Activated CD4-positive, alpha-beta T cell treated with anti-CD3 and anti-CD28 coated beads, Interleukin-2, amount 50 U/mL, for 48 hours (primary cell): Measurements from ENCODE around the gene PRPF8.
"Not testable (repeated sequence)": the region's sequence is repeated elsewhere in the genome, so short reads cannot be mapped to it uniquely, and the experiment has no call there.

Experiments
- DNase-seq, 2 experiments: peaks; one replicate each; pipeline ENCODE4 v3.0.0-alpha.2; 2020

The PRPF8 gene

DNA sequence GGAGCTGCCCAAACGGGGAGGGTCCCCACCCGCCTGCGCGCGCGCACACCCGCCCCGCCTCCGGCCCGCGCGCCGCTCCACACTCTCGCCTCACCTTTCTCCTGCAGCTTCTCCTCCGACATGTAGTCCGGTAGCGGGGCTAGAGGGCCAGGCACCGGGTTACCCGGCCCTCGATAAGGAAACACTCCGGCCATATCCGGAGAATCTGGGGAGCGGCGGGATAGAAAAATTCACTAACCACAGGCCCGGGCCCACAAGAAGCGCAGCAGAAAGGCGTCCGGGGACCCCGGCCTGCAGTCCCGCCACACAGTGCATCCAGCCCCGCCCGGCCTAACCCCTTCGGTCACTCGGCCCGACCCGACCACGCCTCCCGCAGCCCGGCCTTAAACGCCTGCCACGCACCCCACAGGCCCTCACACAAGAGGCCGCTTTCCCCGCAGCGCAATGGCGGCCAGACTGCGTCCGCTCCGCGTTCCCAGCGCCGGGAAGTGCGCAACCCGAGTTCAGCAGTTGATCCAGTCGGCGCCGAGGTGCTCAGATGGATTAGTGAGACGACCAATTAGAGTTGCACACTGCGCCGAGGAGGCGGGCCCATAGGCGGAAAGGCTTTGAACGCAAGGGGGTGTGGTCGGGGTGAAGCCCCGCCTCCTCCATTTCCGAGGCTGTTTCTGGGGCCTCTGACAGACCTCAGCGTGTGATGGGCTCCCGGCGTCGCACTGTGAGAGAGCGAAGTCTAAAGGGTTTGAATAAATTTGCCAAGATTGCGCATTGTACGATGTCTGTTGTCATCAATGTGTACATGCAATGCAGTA is at the start of gene PRPF8:
PRPF8 (minus strand) TSS at position 490 of the 812 bp plus-strand sequence; CDS start at position 194, 296 bp downstream.
- peak; percentile 99 for DNase-seq

DNA sequence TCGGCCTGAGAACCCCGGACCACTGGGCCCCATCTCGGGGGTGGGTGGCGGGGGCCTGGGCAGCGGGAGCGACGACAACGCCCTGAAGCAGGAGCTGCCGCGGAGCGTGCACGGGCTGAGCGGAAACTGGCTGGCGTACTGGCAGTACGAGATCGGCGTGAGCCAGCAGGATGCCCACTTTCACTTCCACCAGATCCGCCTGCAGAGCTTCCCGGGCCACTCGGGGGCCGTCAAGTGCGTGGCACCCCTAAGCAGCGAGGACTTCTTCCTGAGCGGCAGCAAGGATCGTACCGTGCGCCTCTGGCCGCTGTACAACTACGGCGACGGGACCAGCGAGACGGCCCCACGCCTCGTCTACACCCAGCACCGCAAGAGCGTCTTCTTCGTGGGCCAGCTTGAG is 49.1 kb upstream of the PRPF8 start:
- no peak for DNase-seq

DNA sequence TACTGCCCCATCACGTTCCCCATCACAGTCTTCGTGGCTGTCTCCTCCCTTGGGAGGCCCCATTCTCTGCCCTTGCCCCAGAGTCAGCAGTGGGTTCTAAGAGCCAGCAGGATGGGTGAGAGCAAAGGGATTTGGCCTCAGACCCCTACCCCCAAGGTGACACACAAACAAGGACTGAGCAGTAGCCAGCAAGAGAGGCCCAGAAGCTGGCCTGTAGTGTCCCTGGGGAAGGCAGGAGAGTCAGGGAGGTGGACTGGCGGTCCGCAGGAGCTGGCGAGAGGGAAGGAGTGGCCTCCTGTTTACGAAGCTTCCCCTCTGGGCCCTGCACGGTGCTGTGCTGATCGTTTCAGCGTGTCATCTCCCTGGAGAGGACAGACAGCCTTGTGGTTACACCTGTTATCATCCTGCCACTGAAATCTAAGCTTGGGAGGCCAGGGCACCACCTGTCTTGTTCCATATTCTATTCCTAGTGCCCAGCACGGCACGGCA is 48.2 kb upstream of the PRPF8 start:
- no peak for DNase-seq

DNA sequence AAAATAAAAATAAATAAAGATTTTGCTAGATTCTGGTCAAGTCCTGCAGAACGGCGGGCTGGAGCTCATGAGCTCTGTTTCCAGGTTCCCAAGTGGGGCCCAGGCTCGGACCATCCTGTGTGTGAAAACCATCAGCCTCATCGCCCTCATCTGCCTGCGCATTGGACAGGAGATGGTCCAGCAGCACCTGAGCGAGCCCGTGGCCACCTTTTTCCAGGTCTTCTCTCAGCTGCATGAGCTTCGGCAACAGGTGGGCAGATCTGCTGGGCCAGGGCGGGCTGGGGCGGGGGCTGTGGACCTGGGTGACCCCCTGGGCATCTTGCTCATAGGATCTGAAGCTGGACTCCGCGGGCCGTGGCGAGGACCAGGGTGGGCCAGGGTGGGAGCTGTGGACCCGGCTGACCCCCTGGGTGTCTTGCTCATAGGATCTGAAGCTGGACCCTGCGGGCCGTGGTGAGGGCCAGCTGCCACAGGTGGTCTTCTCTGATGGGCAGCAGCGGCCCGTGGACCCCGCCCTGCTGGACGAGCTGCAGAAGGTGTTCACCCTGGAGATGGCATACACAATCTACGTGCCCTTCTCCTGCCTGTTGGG is 47.7 kb upstream of the PRPF8 start:
- DNase-seq, result no peak

DNA sequence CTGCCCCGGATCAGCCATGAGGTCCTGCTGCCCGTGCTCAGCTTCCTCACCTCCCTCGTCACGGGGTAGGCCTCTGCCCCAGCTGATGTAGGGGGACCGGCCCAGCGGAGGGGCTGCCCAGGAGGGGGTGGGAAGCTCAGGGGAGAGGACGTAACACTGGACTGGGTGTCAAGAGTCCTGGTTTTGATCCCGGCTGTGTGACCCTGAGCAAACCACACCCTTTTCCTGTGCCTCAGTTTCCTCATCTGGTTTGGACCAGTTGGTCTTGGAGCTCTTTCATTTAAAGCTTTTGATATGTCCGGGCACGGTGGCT is 46.5 kb upstream of the PRPF8 start:
- DNase-seq, result no peak

DNA sequence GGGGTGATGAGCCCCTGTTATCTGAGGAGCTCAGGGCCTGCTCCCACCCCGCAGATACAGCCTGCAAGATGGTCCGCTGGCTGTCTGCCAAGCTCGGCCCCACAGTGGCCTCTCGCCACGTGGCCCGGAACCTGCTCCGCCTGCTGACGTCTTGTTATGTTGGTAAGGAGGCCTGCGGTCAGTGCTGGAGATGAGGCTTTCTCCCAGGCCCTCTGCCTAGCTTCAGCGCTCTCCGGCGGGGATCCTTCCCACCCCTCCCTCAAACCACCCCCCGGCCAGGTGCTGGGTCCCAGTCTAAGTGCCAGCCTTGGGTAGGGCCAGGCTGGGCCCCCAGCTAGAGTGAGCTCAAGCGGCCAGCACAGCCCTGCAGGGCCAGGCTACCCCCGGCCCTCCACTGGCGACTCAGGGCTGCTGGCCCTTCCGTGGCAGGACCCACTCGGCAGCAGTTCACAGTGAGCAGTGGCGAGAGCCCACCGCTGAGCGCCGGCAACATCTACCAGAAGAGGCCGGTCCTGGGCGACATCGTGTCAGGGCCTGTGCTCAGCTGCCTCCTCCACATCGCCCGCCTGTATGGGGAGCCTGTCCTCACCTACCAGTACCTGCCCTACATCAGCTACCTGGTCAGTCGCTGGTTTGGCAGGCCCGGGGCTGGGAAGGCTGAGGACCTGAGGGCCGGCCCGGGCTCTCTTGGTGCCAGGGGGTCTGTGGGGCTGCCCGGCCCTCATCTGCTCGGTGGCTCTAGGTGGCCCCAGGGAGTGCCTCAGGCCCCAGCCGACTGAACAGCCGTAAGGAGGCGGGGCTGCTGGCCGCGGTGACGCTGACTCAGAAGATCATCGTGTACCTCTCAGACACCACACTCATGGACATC is 45.9 kb upstream of the PRPF8 start:
- no peak for DNase-seq

DNA sequence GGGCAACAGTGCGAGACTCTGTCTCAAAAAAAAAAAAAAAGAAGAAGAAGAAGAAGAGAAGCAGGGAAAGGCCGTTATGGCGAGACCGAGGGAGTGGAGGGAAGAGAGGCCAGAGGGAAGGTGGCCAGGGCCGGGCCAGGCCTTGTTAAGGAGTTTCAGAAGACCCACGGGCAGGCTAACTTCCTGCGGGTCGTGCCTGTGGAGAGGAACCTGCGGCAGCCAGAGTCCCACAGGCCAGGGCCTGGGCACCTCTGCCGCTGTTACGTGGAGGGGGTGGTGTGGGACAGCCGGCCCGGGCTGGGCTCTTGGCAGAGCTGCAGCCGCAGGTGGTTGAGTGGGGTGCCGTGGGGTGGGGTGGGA is 45.3 kb upstream of the PRPF8 start:
- DNase-seq, result no peak

DNA sequence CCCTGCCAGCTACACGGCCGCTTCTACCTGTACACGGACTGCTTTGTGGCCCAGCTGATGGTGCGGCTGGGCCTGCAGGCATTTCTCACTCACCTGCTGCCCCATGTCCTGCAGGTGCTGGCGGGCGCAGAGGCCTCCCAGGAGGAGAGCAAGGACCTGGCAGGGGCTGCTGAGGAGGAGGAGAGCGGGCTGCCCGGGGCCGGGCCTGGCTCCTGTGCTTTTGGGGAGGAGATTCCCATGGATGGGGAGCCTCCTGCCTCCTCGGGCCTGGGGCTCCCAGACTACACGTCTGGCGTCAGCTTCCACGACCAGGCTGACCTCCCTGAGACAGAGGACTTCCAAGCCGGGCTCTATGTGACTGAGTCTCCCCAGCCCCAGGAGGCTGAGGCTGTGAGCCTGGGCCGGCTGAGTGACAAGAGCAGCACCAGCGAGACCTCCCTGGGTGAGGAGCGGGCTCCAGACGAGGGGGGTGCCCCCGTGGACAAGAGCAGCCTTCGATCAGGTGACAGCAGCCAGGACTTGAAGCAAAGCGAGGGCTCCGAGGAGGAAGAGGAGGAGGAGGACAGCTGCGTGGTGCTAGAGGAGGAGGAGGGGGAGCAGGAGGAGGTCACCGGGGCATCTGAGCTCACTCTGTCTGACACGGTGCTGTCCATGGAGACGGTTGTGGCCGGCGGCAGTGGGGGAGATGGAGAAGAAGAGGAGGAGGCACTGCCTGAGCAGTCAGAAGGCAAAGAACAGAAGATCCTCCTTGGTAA is 43.4 kb upstream of the PRPF8 start:
- DNase-seq, result no peak

DNA sequence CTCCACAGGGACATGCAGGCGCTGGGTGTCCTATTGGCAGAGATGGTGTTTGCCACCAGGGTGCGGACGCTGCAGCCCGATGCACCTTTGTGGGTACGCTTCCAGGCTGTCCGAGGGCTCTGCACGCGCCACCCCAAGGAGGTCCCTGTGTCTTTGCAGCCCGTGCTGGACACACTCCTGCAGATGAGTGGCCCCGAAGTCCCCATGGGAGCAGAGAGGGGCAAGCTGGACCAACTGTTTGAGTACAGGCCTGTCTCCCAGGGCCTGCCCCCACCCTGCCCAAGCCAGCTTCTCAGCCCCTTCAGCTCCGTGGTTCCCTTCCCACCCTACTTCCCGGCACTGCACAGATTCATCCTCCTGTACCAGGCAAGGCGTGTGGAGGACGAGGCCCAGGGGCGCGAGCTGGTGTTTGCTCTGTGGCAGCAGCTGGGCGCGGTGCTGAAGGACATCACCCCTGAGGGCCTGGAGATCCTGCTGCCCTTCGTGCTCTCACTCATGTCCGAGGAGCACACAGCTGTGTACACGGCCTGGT is 42.7 kb upstream of the PRPF8 start:
- DNase-seq, result no peak

DNA sequence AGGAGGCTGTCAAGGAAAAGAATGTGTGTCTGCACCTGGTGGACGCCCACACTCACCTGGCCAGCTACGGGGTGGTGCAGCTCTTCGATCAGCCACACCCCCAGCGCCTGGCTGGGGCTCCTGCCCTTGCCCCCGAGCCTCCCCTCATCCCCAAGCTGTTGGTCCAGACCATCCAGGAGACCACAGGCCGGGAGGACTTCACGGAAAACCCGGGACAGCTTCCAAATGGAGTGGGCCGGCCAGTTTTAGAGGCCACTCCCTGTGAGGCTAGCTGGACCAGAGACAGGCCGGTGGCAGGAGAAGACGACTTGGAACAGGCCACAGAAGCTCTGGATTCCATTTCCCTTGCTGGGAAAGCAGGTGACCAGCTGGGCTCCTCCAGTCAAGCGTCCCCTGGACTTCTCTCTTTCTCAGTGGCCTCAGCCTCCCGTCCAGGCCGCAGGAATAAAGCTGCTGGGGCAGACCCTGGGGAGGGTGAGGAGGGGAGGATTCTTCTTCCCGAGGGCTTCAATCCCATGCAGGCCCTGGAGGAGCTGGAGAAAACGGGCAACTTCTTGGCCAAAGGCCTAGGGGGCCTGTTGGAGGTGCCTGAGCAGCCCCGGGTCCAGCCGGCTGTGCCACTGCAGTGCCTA is 42.1 kb upstream of the PRPF8 start:
- no peak for DNase-seq

DNA sequence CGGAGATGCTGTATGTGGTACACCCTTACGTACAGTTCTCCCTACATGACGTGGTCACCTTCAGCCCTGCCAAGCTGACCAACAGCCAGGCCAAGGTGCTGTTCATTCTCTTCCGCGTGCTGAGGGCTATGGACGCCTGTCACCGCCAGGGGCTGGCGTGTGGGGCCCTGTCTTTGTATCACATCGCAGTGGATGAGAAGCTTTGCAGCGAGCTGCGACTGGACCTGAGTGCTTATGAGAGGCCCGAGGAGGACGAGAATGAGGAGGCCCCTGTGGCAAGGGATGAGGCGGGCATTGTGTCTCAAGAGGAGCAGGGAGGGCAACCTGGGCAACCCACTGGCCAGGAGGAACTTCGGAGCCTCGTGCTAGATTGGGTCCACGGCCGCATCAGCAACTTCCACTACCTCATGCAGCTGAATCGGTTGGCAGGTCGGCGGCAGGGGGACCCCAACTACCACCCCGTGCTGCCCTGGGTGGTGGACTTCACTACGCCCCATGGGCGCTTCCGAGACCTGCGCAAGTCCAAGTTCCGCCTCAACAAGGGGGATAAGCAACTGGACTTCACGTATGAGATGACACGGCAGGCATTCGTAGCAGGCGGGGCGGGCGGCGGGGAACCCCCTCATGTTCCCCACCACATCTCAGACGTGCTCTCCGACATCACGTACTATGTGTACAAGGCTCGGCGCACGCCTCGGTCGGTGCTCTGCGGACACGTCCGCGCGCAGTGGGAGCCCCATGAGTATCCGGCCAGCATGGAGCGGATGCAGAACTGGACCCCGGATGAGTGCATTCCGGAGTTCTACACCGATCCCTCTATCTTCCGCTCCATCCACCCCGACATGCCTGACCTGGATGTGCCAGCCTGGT is 41.2 kb upstream of the PRPF8 start:
- no peak for DNase-seq

DNA sequence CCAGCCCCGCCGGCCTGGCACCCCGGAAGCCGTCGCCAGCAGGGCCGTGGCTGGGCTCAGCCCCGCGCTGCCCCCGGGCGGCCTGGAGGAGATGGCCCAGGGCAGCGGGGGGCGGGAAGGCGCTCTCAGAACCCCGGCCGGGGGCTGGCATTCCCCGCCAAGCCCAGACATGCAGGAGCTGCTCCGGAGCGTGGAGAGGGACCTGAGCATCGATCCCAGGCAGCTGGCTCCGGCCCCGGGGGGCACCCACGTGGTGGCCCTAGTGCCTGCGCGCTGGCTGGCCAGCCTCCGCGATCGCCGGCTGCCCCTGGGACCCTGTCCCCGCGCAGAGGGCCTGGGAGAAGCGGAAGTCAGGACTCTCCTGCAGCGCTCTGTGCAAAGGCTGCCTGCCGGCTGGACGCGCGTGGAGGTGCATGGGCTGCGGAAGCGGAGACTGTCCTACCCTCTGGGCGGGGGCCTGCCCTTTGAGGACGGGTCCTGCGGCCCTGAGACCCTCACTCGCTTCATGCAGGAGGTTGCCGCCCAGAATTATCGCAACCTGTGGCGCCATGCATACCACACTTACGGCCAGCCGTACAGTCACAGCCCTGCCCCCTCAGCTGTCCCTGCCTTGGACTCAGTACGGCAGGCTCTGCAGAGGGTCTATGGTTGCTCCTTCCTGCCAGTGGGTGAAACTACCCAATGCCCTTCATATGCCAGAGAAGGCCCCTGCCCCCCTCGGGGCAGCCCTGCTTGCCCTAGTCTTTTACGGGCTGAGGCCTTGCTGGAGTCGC is 40.4 kb upstream of the PRPF8 start:
- DNase-seq, result peak in 1 of 2 experiments; percentile 36

DNA sequence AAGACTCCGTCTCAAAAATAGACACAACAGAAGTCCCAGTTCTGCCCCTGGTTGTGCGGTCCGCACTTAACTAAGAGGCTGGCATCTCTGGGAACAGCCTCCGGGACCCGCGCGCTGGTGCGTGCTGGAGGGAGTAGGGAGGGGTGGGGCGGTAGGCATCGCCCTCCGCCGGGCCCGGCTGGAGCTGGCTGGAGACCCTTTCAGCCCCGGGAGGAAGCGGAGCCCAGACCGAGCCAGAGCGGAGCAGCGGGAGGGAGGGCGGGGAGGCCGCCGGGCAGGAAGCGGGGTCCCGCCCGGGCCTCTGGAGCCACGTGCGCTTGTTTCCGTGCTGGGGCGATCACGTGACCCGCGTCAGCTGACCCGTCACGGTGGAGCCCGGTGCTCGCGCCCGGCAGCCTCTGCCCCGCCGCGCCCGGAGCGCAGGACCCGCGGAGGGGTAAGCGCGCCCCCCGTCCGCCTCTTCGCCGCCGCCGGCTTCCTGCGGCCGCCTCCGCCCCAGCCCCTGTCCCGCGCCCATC is 39.7 kb upstream of the PRPF8 start, which contains the start of gene WDR81:
WDR81 (plus strand) TSS at position 354 of the 518 bp plus-strand sequence. CDS start 256 bp downstream, outside the sequence.
- peak; percentile 87 to 89 for DNase-seq

DNA sequence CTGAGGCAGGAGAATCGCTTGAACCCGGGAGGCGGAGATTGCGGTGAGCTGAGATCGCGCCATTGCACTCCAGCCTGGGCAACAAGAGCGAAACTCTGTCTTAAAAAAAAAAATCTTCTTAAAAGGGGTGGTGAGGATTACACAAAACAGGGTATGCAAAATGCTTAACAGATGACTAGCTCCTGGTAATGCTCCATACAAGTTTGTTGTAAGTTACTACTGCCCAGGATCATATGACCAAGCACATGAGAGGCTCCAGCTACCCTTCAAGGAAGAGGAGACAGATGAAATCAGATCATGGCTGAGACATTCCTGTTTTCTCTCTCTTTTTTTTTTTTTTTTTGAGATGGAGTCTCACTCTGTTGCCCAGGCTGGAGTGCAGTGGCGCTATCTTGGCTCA is 37.4 kb upstream of the PRPF8 start:
- DNase-seq, result not testable (repeated sequence)

DNA sequence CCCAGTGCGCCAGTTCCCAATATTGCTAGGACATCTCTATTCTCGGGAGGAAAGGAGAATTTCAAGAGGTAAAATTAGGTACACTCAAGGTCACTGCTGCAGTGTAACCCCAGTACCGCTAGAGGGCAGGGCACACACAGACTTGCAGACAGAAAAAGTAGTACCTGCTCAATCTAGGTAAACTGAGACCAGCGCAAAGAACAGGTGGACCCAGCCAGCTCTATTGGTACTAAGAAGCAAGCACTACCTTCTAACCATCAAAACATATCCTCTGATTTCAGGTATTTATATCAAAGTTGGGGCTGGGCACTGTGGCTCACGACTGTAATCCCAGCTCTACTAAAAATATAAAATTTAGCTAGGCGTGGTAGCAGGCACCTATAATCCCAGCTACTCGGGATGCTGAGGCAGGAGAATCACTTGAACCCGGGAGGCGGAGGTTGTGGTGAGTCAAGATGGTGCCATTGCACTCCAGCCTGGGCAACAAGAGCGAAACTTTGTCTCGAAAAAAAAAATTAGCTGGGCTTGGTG is 36.3 kb upstream of the PRPF8 start:
- peak; percentile 79 to 83 for DNase-seq

DNA sequence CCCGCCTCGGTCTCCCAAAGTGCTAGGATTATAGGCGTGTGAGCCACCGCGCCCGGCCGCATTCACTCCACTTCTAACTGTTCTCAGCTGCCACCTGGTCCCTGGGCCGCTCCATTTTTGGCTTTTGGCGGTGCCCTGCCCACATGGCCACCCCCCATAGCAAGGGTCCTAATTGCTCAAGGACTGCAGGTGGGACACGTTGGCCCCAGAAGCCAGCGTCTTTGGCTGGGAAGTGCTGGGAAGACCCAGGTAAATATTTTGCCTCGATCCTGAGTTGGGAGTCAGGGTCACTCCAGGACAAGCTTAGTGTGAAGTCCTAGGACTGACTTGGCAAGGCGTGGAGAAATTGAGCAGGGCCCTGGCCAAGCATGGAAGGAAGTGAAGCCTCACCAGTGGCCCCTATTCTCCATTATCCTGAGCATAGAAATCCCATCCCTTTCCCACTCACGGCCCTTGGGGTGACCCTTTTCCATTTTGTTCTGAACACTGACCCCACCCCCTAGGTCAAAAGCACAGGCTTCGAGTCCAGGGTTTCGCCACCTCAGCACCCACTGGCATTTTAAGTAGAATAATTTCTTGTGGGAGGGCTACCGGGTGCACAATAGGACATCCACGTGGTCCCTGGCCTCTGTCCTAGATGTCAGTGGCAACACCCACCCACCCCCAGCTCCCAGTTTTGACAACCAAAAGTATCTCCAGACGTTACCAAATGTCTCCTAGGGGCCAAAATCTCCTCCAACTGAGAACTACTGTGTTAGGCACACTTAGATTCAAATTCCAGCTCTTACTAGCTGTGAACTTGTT is 33.9 kb upstream of the PRPF8 start:
- no peak for DNase-seq

DNA sequence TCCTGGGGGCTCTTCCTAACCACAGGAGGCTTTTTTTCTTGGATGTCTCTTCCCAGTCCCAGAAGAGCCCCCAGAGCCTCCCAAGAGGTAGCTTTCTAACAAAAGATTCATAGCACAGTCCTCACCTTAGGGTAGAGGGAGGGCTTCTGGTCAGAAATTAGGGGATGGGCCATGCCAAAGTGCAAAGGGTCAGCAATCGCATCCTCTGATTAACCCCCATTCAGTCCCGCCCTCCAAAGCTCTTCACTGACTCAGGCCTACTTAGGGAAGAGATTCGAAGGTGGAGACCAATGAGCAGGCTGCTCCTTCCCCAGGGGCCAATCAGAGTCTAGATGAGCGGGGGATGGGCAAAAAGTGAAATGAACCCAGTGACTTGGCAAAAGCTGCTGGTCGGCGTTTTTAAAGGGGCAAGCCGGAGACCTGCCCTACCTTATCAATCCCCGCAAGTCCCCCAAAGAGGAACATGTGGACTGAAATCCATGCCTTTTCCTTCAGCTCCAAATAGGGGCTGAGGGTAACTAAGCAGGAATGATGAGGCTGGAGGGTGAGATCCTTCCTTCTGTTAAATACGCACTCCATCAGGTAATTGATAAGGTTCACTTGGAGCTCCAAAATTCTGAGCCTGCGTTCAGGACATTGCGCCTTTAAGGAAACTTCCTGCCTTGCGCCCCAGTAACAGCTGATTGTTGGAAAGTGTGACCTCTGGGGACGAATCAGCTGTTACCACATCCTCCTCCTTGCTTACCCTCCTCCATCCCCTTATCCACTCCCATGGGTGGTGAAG is 32.4 kb upstream of the PRPF8 start:
- DNase-seq, result peak; percentile 83 to 90
